ENCODE results near the gene PCDHB13.
A peak's percentile ranks its signal among the peaks of the same experiment; 100 is the strongest.
"Not testable (repeated sequence)": the region's sequence is repeated elsewhere in the genome, so short reads cannot be mapped to it uniquely, and the experiment has no call there.

The PCDHB13 gene

GRCh38 chr5:141213656-141214339 lies at the start of gene PCDHB13:
Gene PCDHB13, plus strand, starts transcription at chr5:141213919. Its CDS starts 205 bp downstream, at chr5:141214124.
- peak in 1 of 2 donors; percentile 13 for DNase-seq

- DNase-seq: peak in 1 of 2 donors; percentile 18
Measured at GRCh38 chr5:141172381-141173204, 41.1 kb upstream of the PCDHB13 start, which contains the start of gene PCDHB7. Gene PCDHB7, plus strand, starts transcription at chr5:141172644. Its CDS starts 192 bp downstream, at chr5:141172836.

GRCh38 chr5:141174291-141175104 lies 39.2 kb upstream of the PCDHB13 start:
- DNase-seq: not testable (repeated sequence)

- DNase-seq: no peak
Measured at GRCh38 chr5:141175933-141176332, 37.8 kb upstream of the PCDHB13 start.

- not testable (repeated sequence) for DNase-seq
Measured at GRCh38 chr5:141177577-141178191, 36.0 kb upstream of the PCDHB13 start, which contains the start of gene PCDHB8. Gene PCDHB8, plus strand, starts transcription at chr5:141177790. Its CDS starts 245 bp downstream, at chr5:141178035.

GRCh38 chr5:141179371-141179770 lies 34.3 kb upstream of the PCDHB13 start:
- not testable (repeated sequence) for DNase-seq

GRCh38 chr5:141179876-141180275 lies 33.8 kb upstream of the PCDHB13 start:
- DNase-seq: not testable (repeated sequence)

GRCh38 chr5:141180313-141180712 lies 33.4 kb upstream of the PCDHB13 start:
- no peak for DNase-seq

- DNase-seq: no peak
Measured at GRCh38 chr5:141182248-141182647, 31.5 kb upstream of the PCDHB13 start, which contains the start of gene PCDHB16. Gene PCDHB16, plus strand, starts transcription at chr5:141182387. Its CDS starts 173 bp downstream, at chr5:141182560.

- not testable (repeated sequence) for DNase-seq
Measured at GRCh38 chr5:141184117-141184855, 29.4 kb upstream of the PCDHB13 start.

- DNase-seq: peak in 1 of 2 donors; percentile 36
Measured at GRCh38 chr5:141186897-141187512, 26.7 kb upstream of the PCDHB13 start, which contains the start of gene PCDHB9. Gene PCDHB9, plus strand, starts transcription at chr5:141187161. Its CDS starts 158 bp downstream, at chr5:141187319.

GRCh38 chr5:141188682-141189081 lies 25.0 kb upstream of the PCDHB13 start:
- DNase-seq: not testable (repeated sequence)

- not testable (repeated sequence) for DNase-seq
Measured at GRCh38 chr5:141189131-141189530, 24.6 kb upstream of the PCDHB13 start.

GRCh38 chr5:141192110-141192725 lies 21.5 kb upstream of the PCDHB13 start, which contains the start of gene PCDHB10:
Gene PCDHB10, plus strand, starts transcription at chr5:141192353. Its CDS starts 200 bp downstream, at chr5:141192553.
- DNase-seq: peak in 1 of 2 donors; percentile 14

GRCh38 chr5:141194332-141194731 lies 19.4 kb upstream of the PCDHB13 start:
- DNase-seq: not testable (repeated sequence)

GRCh38 chr5:141196363-141196762 lies 17.4 kb upstream of the PCDHB13 start:
- DNase-seq: no peak

GRCh38 chr5:141199359-141200235 lies 14.1 kb upstream of the PCDHB13 start, which contains the start of gene PCDHB11:
Gene PCDHB11, plus strand, starts transcription at chr5:141199627. Its CDS starts 148 bp downstream, at chr5:141199775.
- no peak for DNase-seq

- not testable (repeated sequence) for DNase-seq
Measured at GRCh38 chr5:141201126-141201525, 12.6 kb upstream of the PCDHB13 start.

- DNase-seq: not testable (repeated sequence)
Measured at GRCh38 chr5:141201646-141202045, 12.1 kb upstream of the PCDHB13 start.
